ENCODE results near the gene SMIM7. TPM values are rescaled to one million over a fixed set of nuclear protein-coding genes. Genes with fewer than 3 reads are reported as not detected.
"Not testable (repeated sequence)": the region's sequence is repeated elsewhere in the genome, so short reads cannot be mapped to it uniquely, and the experiment has no call there.

Gene SMIM7
- total RNA-seq, 3 donors from 2014 or later = 61.2 to 88.8 (median 70.1) TPM

- intact Hi-C loops (cut with DNase I, micrococcal nuclease) = no loop called here
- Histone ChIP-seq H3K9me3 (no peaks in the 10 kb centered on the region), H3K4me3 (no peak overlapping the region), H3K4me1 (ENCODE audit: low read depth) (no peaks in the 10 kb centered on the region), H3K36me3 (ENCODE audit: low read depth) (no peaks in the 10 kb centered on the region)
- no peak for TF ChIP-seq CTCF (IDR thresholded peaks at IDR 0.05)
- DNase-seq = no peak
- ATAC-seq = no peak
These were observed 24.3 kb upstream of the SMIM7 start for GRCh38 chr19:16684216-16684615.

GRCh38 chr19:16682539-16682938 lies 22.6 kb upstream of the SMIM7 start:
- no peaks in the 10 kb centered on the region for H3K9me3 ChIP-seq
- no peaks in the 10 kb centered on the region for H3K4me1 ChIP-seq (ENCODE audit: low read depth)
- DNase-seq (no peak), ATAC-seq (no peak)
- no peak for TF ChIP-seq CTCF (IDR thresholded peaks at IDR 0.05)
- intact Hi-C loops (cut with DNase I, micrococcal nuclease) = no loop called here
- H3K4me3 ChIP-seq = no peak overlapping the region
- no peaks in the 10 kb centered on the region for H3K36me3 ChIP-seq (ENCODE audit: low read depth)

- ATAC-seq = no peak
- Histone ChIP-seq H3K4me1 (ENCODE audit: low read depth) (no peaks in the 10 kb centered on the region), H3K36me3 (ENCODE audit: low read depth) (no peaks in the 10 kb centered on the region), H3K4me3 (no peak overlapping the region), H3K9me3 (no peaks in the 10 kb centered on the region)
- no peak for TF ChIP-seq CTCF (IDR thresholded peaks at IDR 0.05)
- intact Hi-C loops (cut with DNase I, micrococcal nuclease) = no loop called here
- no peak for DNase-seq
These were observed 19.9 kb upstream of the SMIM7 start for GRCh38 chr19:16679811-16680210.

GRCh38 chr19:16678498-16678897 lies 18.6 kb upstream of the SMIM7 start:
- Histone ChIP-seq H3K36me3 (ENCODE audit: low read depth) (no peaks in the 10 kb centered on the region), H3K4me3 (no peak overlapping the region), H3K4me1 (ENCODE audit: low read depth) (no peaks in the 10 kb centered on the region), H3K9me3 (no peaks in the 10 kb centered on the region)
- no peak for DNase-seq
- no peak for ATAC-seq
- intact Hi-C loops (cut with DNase I, micrococcal nuclease) = no loop called here
- TF ChIP-seq CTCF (IDR thresholded peaks at IDR 0.05) = no peak

GRCh38 chr19:16677055-16677454 lies 17.1 kb upstream of the SMIM7 start:
- Histone ChIP-seq H3K4me3 (no peak overlapping the region), H3K9me3 (no peaks in the 10 kb centered on the region), H3K4me1 (ENCODE audit: low read depth) (no peaks in the 10 kb centered on the region), H3K36me3 (ENCODE audit: low read depth) (no peaks in the 10 kb centered on the region)
- DNase-seq (no peak), ATAC-seq (no peak)
- TF ChIP-seq CTCF (IDR thresholded peaks at IDR 0.05) = no peak
- intact Hi-C loops (cut with DNase I, micrococcal nuclease) = no loop called here

- no peak for ATAC-seq
- intact Hi-C loops (cut with DNase I, micrococcal nuclease) = no loop called here
These were observed 16.3 kb upstream of the SMIM7 start for GRCh38 chr19:16676101-16676798.

GRCh38 chr19:16673839-16674238 lies 13.9 kb upstream of the SMIM7 start:
- intact Hi-C loops (cut with DNase I, micrococcal nuclease); H3K9me3 ChIP-seq; H3K4me3 ChIP-seq; H3K36me3 ChIP-seq (ENCODE audit: low read depth); H3K4me1 ChIP-seq (ENCODE audit: low read depth); ATAC-seq; DNase-seq: not testable (repeated sequence)

More at GRCh38 chr19:16676101-16676798, 16.3 kb upstream of the SMIM7 start:
- no peak for TF ChIP-seq CTCF (IDR thresholded peaks at IDR 0.05)
- Histone ChIP-seq H3K9me3 (no peaks in the 10 kb centered on the region), H3K36me3 (ENCODE audit: low read depth) (no peaks in the 10 kb centered on the region), H3K4me3 (no peak overlapping the region), H3K4me1 (ENCODE audit: low read depth) (no peaks in the 10 kb centered on the region)
- DNase-seq = no peak
